ENCODE results near the gene MS4A8. TPM values are rescaled to one million over a fixed set of nuclear protein-coding genes. Genes with fewer than 3 reads are reported as not detected.

MS4A8 gene
- total and polyA plus RNA-seq, 2 of the 4 experiments (the other 2 are of a cell fraction): not detected

DNA sequence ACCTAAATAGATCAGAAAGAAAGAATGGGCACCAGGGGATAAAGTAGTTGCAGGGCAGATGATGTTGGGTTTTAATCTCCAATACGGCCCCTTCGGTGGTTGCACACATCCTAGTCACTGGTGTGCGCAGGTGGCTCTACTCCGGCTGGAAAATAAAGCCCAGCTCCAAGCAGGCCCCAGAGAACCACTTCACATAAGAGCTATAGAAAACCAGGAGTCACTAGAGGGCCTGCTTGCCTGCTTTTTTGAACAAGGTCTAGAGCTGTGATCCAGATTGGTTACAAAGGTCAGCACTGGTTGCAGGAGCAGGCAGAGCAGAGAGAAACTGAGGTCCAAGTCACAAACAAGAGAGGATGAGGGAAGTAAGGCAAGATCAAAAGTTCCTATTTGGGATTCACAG is 41.5 kb upstream of the MS4A8 start:
- H3K18ac ChIP-seq (ENCODE audit: low read depth, low read length): no peak overlapping the region
- H3K9ac ChIP-seq (ENCODE audit: low read depth, low read length): no peak overlapping the region
- intact Hi-C loops (cut with micrococcal nuclease) (no loop called here), in situ Hi-C loops (cut with MboI; ENCODE audit: low sequenced_read_pairs) (no loop called here), dilution Hi-C loops (cut with HindIII; ENCODE audit: low sequenced_read_pairs, unreplicated experiment) (no loop called here)
- no peak overlapping the region for H2AK5ac ChIP-seq (ENCODE audit: low read depth, low read length)
- no peak overlapping the region for H3K4me3 ChIP-seq (ENCODE audit: insufficient read depth, low read depth, low read length)
- DNase-seq: no peak
- H2AK9ac ChIP-seq (replicated peaks; ENCODE audit: low read depth, low read length, poor library complexity): no peak overlapping the region
- no peak overlapping the region for H4K8ac ChIP-seq (ENCODE audit: low read depth in 2 of 2, low read length in 2 of 2)
- H2BK20ac ChIP-seq (ENCODE audit: low read depth, low read length): no peak overlapping the region
- no peaks in the 10 kb centered on the region for H4K20me1 ChIP-seq (ENCODE audit: insufficient read depth, low read length)
- no peaks in the 10 kb centered on the region for H3K36me3 ChIP-seq (ENCODE audit: control insufficient read depth, insufficient read depth, low read length)
- no peak overlapping the region for H2BK15ac ChIP-seq (ENCODE audit: low read depth, low read length)
- no TSS peak for BruUV-seq (replicated peaks)
- no peak overlapping the region for H4K5ac ChIP-seq (ENCODE audit: low read depth, low read length)
- ChIA-PET POLR2A (ENCODE audit: unreplicated experiment) (no interaction called here), CTCF (no interaction called here)
- H3K27ac ChIP-seq (ENCODE audit: insufficient read depth, low read length): no peak overlapping the region
- no peak overlapping the region for H3K4ac ChIP-seq (ENCODE audit: low read depth, low read length)
- no peak overlapping the region for H3K14ac ChIP-seq (replicated peaks; ENCODE audit: low read depth, low read length)
- no peak overlapping the region for H3K23ac ChIP-seq (ENCODE audit: low read depth, low read length)
- H3K4me1 ChIP-seq (ENCODE audit: control insufficient read depth, insufficient read depth, low read length): no peaks in the 10 kb centered on the region
- no peaks in the 10 kb centered on the region for H3K9me1 ChIP-seq (ENCODE audit: insufficient read depth, low read length)
- H2BK120ac ChIP-seq (ENCODE audit: low read depth, low read length): no peak overlapping the region
- 0 out of 2 replicates have a peak, but pooled peaks cover 4% of the 10 kb centered on the region for H3K9me3 ChIP-seq (ENCODE audit: control insufficient read depth, insufficient read depth, low read length)
- H3K79me1 ChIP-seq (ENCODE audit: low read depth in 1 of 2, low read length in 2 of 2): no peaks in the 10 kb centered on the region
- H2AFZ ChIP-seq (replicated peaks; ENCODE audit: low read length, poor library complexity): no peak overlapping the region
- no peak for ATAC-seq (ENCODE audit: low read depth)
- WGBS, 2 experiments (ENCODE audit: extremely low coverage in 2 of 2, insufficient read length in 1 of 2): no CpG with 5 or more reads among the region's 4 CpGs
- H3K4me2 ChIP-seq (ENCODE audit: low read depth, low read length): no peak overlapping the region
- TF ChIP-seq SMC3 (IDR thresholded peaks at IDR 0.05; ENCODE audit: low read depth, low read length) (no peak), MAZ (IDR thresholded peaks at IDR 0.05; ENCODE audit: borderline replicate concordance, low read depth, low read length) (no peak), BHLHE40 (IDR thresholded peaks at IDR 0.05; ENCODE audit: low read depth, low read length) (no peak)
- H3K27me3 ChIP-seq (ENCODE audit: control insufficient read depth, insufficient read depth, low read length): no peaks in the 10 kb centered on the region
- H3K56ac ChIP-seq (ENCODE audit: extremely low read depth, insufficient read depth, low read length): no peak overlapping the region
- H4K91ac ChIP-seq (ENCODE audit: insufficient read depth, low read depth, low read length): no peak overlapping the region
- no peak overlapping the region for H2BK5ac ChIP-seq (ENCODE audit: low read depth, low read length, poor library complexity, severe bottlenecking)

Data from IMR-90 (cell line).